Stimulated activated CD4-positive, alpha-beta T cell treated with anti-CD3 and anti-CD28 coated beads, Interleukin-1b, Interleukin-23, amount 100 ng/mL, for 48 hours (primary cell): ENCODE results near the gene DCT.

ENCODE experiments used
- DNase-seq: peaks from one replicate; pipeline ENCODE4 v3.0.0-alpha.2; 2020

DCT gene

GRCh38 chr13:94390881-94391280 lies 88.6 kb downstream of the DCT start:
- DNase-seq = no peak

- DNase-seq = no peak
These were observed 89.7 kb downstream of the DCT start for GRCh38 chr13:94389604-94390351.

GRCh38 chr13:94387047-94387446 lies 92.4 kb downstream of the DCT start:
- DNase-seq = no peak
